GM19463 (cell line): ENCODE measurements around the gene COLEC12.
"Not testable (repeated sequence)": the region's sequence is repeated elsewhere in the genome, so short reads cannot be mapped to it uniquely, and the experiment has no call there.

ENCODE experiments used
- ATAC-seq: cut with Tn5 transposase; IDR thresholded peaks from one replicate; pipeline ENCODE4 v1.9.1; 2021; ENCODE audit warnings: mild to moderate bottlenecking, moderate library complexity; ENCODE audit not compliant: unreplicated experiment

The COLEC12 gene

GRCh38 chr18:294566-294965, 205.9 kb downstream of the COLEC12 start:
- no peak for ATAC-seq

DNA sequence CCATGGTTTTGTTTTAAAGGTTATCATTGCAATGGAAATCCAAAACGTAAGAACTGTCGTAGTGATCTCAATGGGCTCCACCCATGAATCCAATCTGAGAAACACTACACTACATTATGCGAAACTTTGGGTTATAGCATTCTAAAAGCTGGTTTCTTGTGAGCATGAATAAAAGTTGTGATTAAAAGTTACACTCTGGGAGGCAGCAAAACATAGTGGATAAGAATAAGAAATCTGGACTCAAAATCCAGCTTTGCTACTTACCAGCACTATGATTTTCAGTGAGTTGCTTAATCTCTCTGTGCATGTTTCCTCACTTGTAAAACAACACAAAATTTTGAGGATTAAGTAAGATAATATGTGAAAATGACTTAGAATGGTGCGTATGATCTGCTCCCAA, 207.0 kb downstream of the COLEC12 start:
- ATAC-seq = no peak

- ATAC-seq = no peak
Observed at GRCh38 chr18:292271-292670, 208.2 kb downstream of the COLEC12 start.

DNA sequence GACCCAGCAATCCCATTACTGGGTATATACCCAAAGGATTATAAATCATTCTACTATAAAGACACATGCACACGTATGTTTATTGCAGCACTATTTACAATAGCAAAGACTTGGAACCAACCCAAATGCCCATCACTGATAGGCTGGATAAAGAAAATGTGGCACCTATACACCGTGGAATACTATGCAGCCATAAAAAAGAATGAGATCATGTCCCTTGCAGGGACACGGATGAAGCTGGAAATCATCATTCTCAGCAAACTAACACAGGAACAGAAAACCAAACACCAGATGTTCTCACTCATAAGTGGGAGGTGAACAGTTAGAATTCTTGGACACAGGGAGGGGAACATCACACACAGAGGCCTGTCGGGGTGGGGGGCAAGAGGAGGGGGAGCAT, 210.5 kb downstream of the COLEC12 start:
- ATAC-seq = not testable (repeated sequence)

GRCh38 chr18:289026-289425, 211.5 kb downstream of the COLEC12 start:
- ATAC-seq = no peak

GRCh38 chr18:286515-287310, 213.8 kb downstream of the COLEC12 start:
- no peak for ATAC-seq

GRCh38 chr18:285817-286216, 214.7 kb downstream of the COLEC12 start:
- no peak for ATAC-seq

GRCh38 chr18:275486-275885, 225.0 kb downstream of the COLEC12 start:
- ATAC-seq = no peak

DNA sequence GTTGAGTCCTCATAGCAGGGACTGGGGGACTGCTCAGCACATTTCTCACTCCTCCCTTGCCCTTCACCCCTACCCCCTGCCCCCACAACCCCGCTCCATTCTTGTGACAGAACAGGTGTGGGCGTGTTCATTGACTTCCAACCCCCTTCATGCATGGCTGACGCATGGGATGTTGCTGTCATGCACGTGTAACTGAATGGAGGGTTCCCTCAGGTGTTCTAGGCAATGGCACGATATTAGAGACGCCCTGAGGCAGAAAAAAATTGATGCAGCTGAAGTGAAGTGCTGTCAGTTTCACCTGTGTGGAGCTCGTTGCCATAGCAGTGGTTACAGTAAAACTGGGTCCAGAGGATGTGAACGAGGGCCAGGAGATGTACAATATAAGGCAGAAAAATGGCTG, 226.2 kb downstream of the COLEC12 start:
- no peak for ATAC-seq

DNA sequence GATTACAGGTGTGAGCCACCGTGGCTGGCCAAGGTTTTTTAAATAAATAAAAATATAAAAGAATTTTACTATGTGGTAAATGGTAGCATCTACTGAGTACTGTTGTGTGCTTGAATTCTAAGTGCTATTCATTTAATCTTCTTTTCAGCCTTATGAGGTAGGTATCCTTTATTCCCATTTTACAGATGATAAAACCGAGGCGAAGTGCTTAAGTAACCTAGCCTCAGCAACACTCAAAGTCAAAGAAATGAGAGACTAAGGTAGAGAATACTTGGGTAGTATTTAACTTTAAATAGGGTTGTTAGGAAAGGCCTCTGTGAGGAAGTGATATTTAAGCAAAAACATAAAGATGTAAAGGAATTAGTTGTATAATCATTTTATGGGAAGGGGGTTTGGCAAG, 227.0 kb downstream of the COLEC12 start:
- ATAC-seq = no peak

DNA sequence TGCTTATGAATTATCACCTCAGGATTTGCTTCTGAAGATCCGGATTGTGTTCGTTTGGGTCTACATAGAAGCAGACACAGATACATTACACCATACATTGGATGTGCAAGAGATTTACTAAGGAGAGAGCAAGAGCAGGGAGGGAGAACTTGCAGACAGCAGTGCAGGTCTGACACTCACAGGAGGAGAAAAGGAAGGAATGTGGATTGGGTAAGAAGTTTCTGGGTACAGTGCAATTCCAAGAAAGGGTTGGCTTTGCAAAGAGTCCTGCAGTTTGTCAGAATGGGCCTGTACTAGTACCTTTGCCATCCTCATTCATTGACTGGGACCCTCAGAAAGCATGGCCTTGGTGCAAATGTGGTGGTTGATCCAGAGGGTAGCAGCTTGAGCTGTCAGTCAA, 227.9 kb downstream of the COLEC12 start:
- no peak for ATAC-seq

GRCh38 chr18:269480-270095, 230.9 kb downstream of the COLEC12 start:
- ATAC-seq = no peak

- ATAC-seq = peak; percentile 92
Observed at GRCh38 chr18:267688-268552, 232.6 kb downstream of the COLEC12 start, which contains the start of gene THOC1. TSS of gene THOC1 (minus strand) at chr18:268047. CDS start at chr18:268019, 28 bp downstream.

- peak; percentile 28 for ATAC-seq
Observed at GRCh38 chr18:267380-267687, 233.2 kb downstream of the COLEC12 start.
